SH-SY5Y (cell line): ENCODE results near the gene RFPL3.

Experiments used
- GATA2 ChIP-seq: IDR thresholded peaks from 2 replicates; pipeline ENCODE4 v1.6.1; 2011; ENCODE audit warnings: mild to moderate bottlenecking, low read depth, low read length
- GATA3 ChIP-seq: IDR thresholded peaks from 2 replicates; pipeline ENCODE4 v1.6.1; 2011; ENCODE audit warnings: low read depth, mild to moderate bottlenecking, low read length, moderate library complexity

The RFPL3 gene

DNA sequence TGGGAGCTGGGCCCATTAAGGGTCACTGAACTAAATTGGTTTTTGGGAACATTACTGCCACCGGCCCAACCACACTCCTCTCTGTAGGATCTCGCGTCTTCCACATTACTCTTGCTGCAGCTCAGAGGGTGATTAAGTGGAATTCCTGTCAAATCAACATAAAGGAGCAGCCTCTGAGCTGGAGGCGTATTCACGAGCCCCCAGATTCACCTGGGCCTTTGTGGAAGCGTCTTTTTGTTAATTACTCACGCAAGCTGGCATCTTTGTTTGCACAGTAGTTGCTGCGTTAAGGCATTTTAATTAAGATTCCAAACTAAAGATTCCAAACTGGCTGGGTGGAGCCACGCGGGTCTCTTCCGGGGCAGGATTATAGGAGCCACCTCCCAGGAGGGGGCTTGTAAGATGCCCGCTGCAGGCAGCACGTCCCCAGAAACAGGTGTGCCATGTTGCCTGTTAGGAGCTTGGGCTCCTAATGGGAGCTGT, 21.5 kb upstream of the RFPL3 start:
- TF ChIP-seq GATA2 = no peak
- no peak for TF ChIP-seq GATA3

DNA sequence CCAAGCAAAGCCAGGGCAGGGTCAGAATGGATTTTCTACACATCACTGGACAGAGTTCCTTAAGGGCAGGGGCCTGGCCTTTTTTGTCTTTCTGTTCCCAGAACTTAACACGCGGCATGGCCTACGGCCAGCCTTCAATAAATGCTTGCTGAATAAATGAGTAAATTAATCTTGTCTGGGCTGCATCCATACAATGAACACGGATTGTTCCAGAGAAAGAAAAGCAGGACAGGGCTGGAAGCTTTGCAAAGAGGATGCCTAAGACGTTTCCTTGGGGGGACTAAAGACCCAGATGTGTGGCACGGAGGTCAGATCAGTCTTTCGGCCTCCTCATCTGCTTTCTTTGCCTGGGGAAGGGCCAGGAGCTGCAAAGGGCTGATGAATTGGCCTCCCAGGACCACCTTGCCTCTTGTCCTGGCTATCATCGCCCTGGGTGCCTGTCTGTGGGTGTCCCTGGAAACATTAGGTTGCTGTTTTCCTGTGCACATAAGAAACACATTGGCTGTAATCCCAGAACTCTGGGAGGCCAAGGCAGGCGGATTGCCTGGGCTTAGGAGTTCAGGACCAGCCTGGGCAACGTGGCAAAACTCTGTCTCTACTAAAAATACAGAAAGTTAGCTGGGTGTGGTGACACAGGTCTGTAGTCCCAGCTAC, 20.8 kb upstream of the RFPL3 start:
- TF ChIP-seq GATA2 (no peak), GATA3 (no peak)

GRCh38 chr22:32337425-32337824, 20.2 kb upstream of the RFPL3 start:
- peak; percentile 26; the same call in 1 of the 2 replicates for TF ChIP-seq GATA2

DNA sequence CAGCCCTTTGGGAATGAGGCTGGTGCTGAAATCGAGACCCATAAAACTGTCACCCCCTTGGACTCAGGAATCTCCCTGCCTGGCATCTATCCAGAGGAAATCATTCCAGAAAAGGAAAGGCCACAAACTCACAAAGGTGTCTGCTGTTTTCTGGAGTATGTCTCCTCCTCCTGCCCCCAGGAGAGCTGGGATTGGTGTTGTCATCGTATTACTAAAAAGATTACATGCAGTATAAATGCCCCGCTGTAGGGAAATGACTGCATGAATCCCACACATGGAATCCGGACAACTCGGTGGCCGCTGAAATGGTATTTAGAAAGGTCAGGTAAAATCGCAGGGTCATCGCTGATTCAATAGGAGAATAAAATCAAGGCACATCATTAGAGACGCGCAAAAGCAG, 18.9 kb upstream of the RFPL3 start:
- TF ChIP-seq GATA2 = no peak
- no peak for TF ChIP-seq GATA3

- no peak for TF ChIP-seq GATA3
- no peak for TF ChIP-seq GATA2
Observed at GRCh38 chr22:32339190-32340012, 18.3 kb upstream of the RFPL3 start.

GRCh38 chr22:32340411-32340810, 17.3 kb upstream of the RFPL3 start:
- TF ChIP-seq GATA3 = no peak
- TF ChIP-seq GATA2 = no peak

GRCh38 chr22:32341122-32341740, 16.4 kb upstream of the RFPL3 start:
- TF ChIP-seq GATA2 = no peak
- no peak for TF ChIP-seq GATA3

GRCh38 chr22:32342977-32343376, 14.7 kb upstream of the RFPL3 start:
- TF ChIP-seq GATA3 (no peak), GATA2 (no peak)

- TF ChIP-seq GATA3 (no peak), GATA2 (no peak)
Observed at GRCh38 chr22:32343941-32344340, 13.7 kb upstream of the RFPL3 start.

GRCh38 chr22:32348031-32348611, 9.5 kb upstream of the RFPL3 start:
- TF ChIP-seq GATA3 (no peak), GATA2 (no peak)

- TF ChIP-seq GATA3 = no peak
- no peak for TF ChIP-seq GATA2
Observed at GRCh38 chr22:32352681-32353080, 5.0 kb upstream of the RFPL3 start.

GRCh38 chr22:32353292-32353691, 4.4 kb upstream of the RFPL3 start:
- TF ChIP-seq GATA2 = no peak
- TF ChIP-seq GATA3 = no peak

DNA sequence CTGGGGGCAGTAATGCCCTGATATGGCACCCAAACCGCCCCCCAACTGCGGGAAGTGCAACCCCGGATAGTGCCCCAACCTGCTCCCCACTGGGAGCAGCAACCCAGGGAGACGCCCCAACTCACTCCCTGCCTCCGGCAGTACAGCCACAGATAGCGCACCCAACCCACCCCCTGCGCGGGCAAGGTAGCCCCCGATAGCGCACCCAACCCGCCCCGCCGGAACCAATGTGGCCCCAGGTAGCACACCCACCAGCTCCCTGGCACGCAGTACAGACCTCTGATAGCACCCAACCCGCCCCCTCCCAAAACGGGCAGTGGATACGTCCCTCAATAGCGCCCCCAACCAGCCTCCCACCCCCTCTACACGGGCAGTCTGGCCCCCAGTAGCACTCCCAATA, 3.8 kb upstream of the RFPL3 start:
- TF ChIP-seq GATA2 (no peak), GATA3 (no peak)
